SK-N-SH (cell line): ENCODE results near the gene PMEPA1. TPM values are rescaled to one million over a fixed set of nuclear protein-coding genes. Genes with fewer than 3 reads are reported as not detected.
A peak's percentile ranks its signal among the peaks of the same experiment; 100 is the strongest.

Experiments
- CTCF ChIA-PET: fragments of 300-600, 350-600 bp; formaldehyde crosslinking; extraction: SDS; loops from one replicate; lab custom pipeline; 2021; lab: Yijun Ruan, JAX
- POLR2A ChIA-PET: fragments of 350-600 bp; sonication (Branson Sonifier 250); formaldehyde crosslinking; extraction: SDS; loops from one replicate; lab custom pipeline; 2020; ENCODE audit warnings: antibody characterized with exemption, inconsistent platforms; lab: Yijun Ruan, JAX
- DNase-seq: peaks from one replicate; pipeline ENCODE4 v3.0.0; 2012
- H2AFZ ChIP-seq: fragments of 200-600 bp; sonication (generic); 2 replicates; pipeline ENCODE4 v1.8.1; 2016; ENCODE audit warnings: antibody characterized with exemption, mild to moderate bottlenecking, low read depth
- H3F3A ChIP-seq: fragments of 200-600 bp; sonication (generic); replicated peaks from 2 replicates; pipeline ENCODE3; 2016; ENCODE audit warnings: antibody characterized with exemption, mild to moderate bottlenecking; ENCODE audit not compliant: insufficient read depth
- H3K27ac ChIP-seq, 2 experiments: fragments of 200-500 bp in 1 of 2; fragments of 200-600 bp in 1 of 2; sonication (Bioruptor generic) in 1 of 2; sonication (generic), shearing (Covaris generic) in 1 of 2; 2 replicates each; pipeline versions ENCODE4 v1.5.1 to v1.6.1; 2014 to 2016; ENCODE audit warnings: low read depth in 2 of 2, inconsistent platforms in 1 of 2, low read length in 1 of 2, mild to moderate bottlenecking in 1 of 2, mixed read lengths in 1 of 2
- H3K27me3 ChIP-seq: fragments of 200-600 bp; sonication (generic), shearing (Covaris generic); 2 replicates; pipeline ENCODE4 v1.6.1; 2016; ENCODE audit warnings: mixed run types; ENCODE audit not compliant: insufficient read depth
- H3K36me3 ChIP-seq, 2 experiments: fragments of 200-500 bp in 1 of 2; fragments of 200-600 bp in 1 of 2; sonication (Bioruptor generic) in 1 of 2; sonication (generic) in 1 of 2; replicated peaks in 1 of 2; 2 replicates each; pipeline versions ENCODE3 to v1.5.1; 2014 to 2016; ENCODE audit warnings: low read length in 1 of 2, mild to moderate bottlenecking in 1 of 2; ENCODE audit not compliant: insufficient read depth in 2 of 2, control insufficient read depth in 1 of 2
- H3K4me1 ChIP-seq, 2 experiments: fragments of 200-500 bp in 1 of 2; fragments of 200-600 bp in 1 of 2; sonication (Bioruptor generic) in 1 of 2; sonication (generic), shearing (Covaris generic) in 1 of 2; 2 replicates each; pipeline versions ENCODE4 v1.5.1 to v1.6.1; 2014 to 2016; ENCODE audit warnings: low read depth in 1 of 2, low read length in 1 of 2, mixed run types in 1 of 2; ENCODE audit not compliant: insufficient read depth in 2 of 2, control insufficient read depth in 1 of 2
- H3K4me2 ChIP-seq: fragments of 200-600 bp; sonication (generic), shearing (Covaris generic); 2 replicates; pipeline ENCODE4 v1.6.1; 2017; ENCODE audit warnings: mixed run types
- H3K4me3 ChIP-seq, 2 experiments: fragments of 200-500 bp in 1 of 2; fragments of 200-600 bp in 1 of 2; sonication (Bioruptor generic) in 1 of 2; sonication (generic), shearing (Covaris generic) in 1 of 2; 2 replicates each; pipeline versions ENCODE4 v1.5.1 to v1.8.1; 2014 to 2016; ENCODE audit warnings: low read depth in 2 of 2, inconsistent platforms in 1 of 2, low read length in 1 of 2, mild to moderate bottlenecking in 1 of 2, mixed read lengths in 1 of 2, moderate library complexity in 1 of 2
- H3K79me2 ChIP-seq: fragments of 200-600 bp; sonication (generic); 2 replicates; pipeline ENCODE4 v1.8.1; 2017; ENCODE audit warnings: mild to moderate bottlenecking; ENCODE audit not compliant: insufficient read depth
- H3K9ac ChIP-seq: fragments of 200-600 bp; sonication (generic); 2 replicates; pipeline ENCODE4 v1.6.1; 2017; ENCODE audit warnings: mixed run types
- H3K9me2 ChIP-seq: fragments of 200-600 bp; sonication (generic); 2 replicates; pipeline ENCODE4 v1.6.1; 2017; ENCODE audit warnings: mixed run types
- H3K9me3 ChIP-seq: fragments of 200-600 bp; sonication (generic); 2 replicates; pipeline ENCODE4 v1.6.1; 2017; ENCODE audit warnings: mixed run types, mild to moderate bottlenecking, moderate library complexity
- H4K20me1 ChIP-seq: fragments of 200-600 bp; sonication (generic); 2 replicates; pipeline ENCODE4 v1.6.1; 2017; ENCODE audit warnings: mild to moderate bottlenecking, mixed run types; ENCODE audit not compliant: insufficient read depth
- ELF1 ChIP-seq: IDR thresholded peaks from 2 replicates; pipeline ENCODE4 v1.4.0; 2012
- EP300 ChIP-seq, 2 experiments: IDR thresholded peaks; 2 replicates each; pipeline versions ENCODE4 v1.4.0 to v1.6.1; 2012; ENCODE audit warnings: borderline replicate concordance in 1 of 2, low read depth in 1 of 2, low read length in 1 of 2
- EZH2phosphoT487 ChIP-seq: fragments of 200-600 bp; sonication (generic); IDR thresholded peaks from 2 replicates; pipeline ENCODE4 v1.6.1; 2017; ENCODE audit warnings: low read depth, mixed run types, mild to moderate bottlenecking, antibody characterized with exemption, moderate library complexity, borderline replicate concordance
- GABPA ChIP-seq: IDR thresholded peaks from 2 replicates; pipeline ENCODE4 v1.4.0; 2012; ENCODE audit warnings: low read depth, mild to moderate bottlenecking
- IRF3 ChIP-seq: fragments of 150-350 bp; IDR thresholded peaks from 2 replicates; pipeline ENCODE4 v1.6.1; 2016; ENCODE audit warnings: mild to moderate bottlenecking, low read depth, low read length
- NFIC ChIP-seq: IDR thresholded peaks from 2 replicates; pipeline ENCODE4 v1.4.0; 2012; ENCODE audit warnings: borderline replicate concordance
- NRF1 ChIP-seq: IDR thresholded peaks from 2 replicates; pipeline ENCODE4 v1.6.1; 2012; ENCODE audit warnings: low read depth, mild to moderate bottlenecking, low read length
- POLR2AphosphoS5 ChIP-seq: IDR thresholded peaks from 2 replicates; pipeline ENCODE4 v1.6.1; 2012; ENCODE audit warnings: low read depth, low read length
- REST ChIP-seq: IDR thresholded peaks from 2 replicates; pipeline ENCODE4 v1.6.1; 2012; ENCODE audit warnings: mild to moderate bottlenecking, low read depth, low read length, moderate library complexity
- RXRA ChIP-seq: IDR thresholded peaks from 2 replicates; pipeline ENCODE4 v1.4.0; 2012; ENCODE audit warnings: low read depth, mild to moderate bottlenecking, borderline replicate concordance
- WGBS: methylation state at CpG from one replicate; pipeline ENCODE4 v1.1.6; 2017; ENCODE audit warnings: low lambda C conversion rate; 5-methylcytosine and 5-hydroxymethylcytosine counted together
- polyA plus RNA-seq, 3 experiments: library from polyadenylated mRNA; depleted of rRNA; stranded (reverse); fragments of >200 nt; gene quantifications; 2 replicates each; pipeline ENCODE4 v1.2.3, GENCODE V29; 2012

Gene PMEPA1
- polyA plus RNA-seq, 1 of the 3 experiments (the other 2 are of a cell fraction) = 7.1 TPM

GRCh38 chr20:57697543-57697942, 12.3 kb downstream of the PMEPA1 start:
- Histone ChIP-seq H3K79me2 (peaks cover 91% of the 10 kb centered on the region), H3K9me2 (no peaks in the 10 kb centered on the region), H4K20me1 (peaks cover 42% of the 10 kb centered on the region), H3K4me1 (peaks cover 28 to 89% of the 10 kb centered on the region in 2 experiments), H3K4me2 (peak overlapping the region; percentile 81), H3K27me3 (no peaks in the 10 kb centered on the region), H3K9ac (peak overlapping the region; percentile 25; the same call in 1 of the 2 replicates), H3K9me3 (no peaks in the 10 kb centered on the region), H3K27ac (peak overlapping the region; percentile 48 to 98), H3K4me3 (no peak overlapping the region), H2AFZ (no peak overlapping the region), H3K36me3 (peaks cover 0 to 4% of the 10 kb centered on the region in 2 experiments), H3F3A (peaks cover 32% of the 10 kb centered on the region)
- CTCF ChIA-PET = interaction anchor here (1.2 kb wide), 1 partner anchor 10 kb away, joined by 3 read pairs; no protein-coding TSS in a partner anchor
- WGBS = 69% methylated on average over 7 of the region's 7 CpGs
- POLR2A ChIA-PET = no interaction called here
- TF ChIP-seq EP300 (IDR thresholded peaks at IDR 0.05; ENCODE audit: borderline replicate concordance in 1 of 2, low read depth in 1 of 2, low read length in 1 of 2) (no peak), POLR2AphosphoS5 (no peak), RXRA (no peak), IRF3 (no peak), NFIC (no peak)
- no peak for DNase-seq

- Histone ChIP-seq H3K4me3 (no peak overlapping the region), H3K27me3 (no peaks in the 10 kb centered on the region), H3K27ac (peak overlapping the region in 1 of 2 experiments; percentile 14; a peak in 1 of 4 replicates), H3K4me2 (no peak overlapping the region), H3K9me3 (no peaks in the 10 kb centered on the region), H3K9ac (no peak overlapping the region), H3K4me1 (peaks cover 28 to 89% of the 10 kb centered on the region in 2 experiments), H2AFZ (no peak overlapping the region), H3K79me2 (peaks cover 91% of the 10 kb centered on the region), H4K20me1 (peaks cover 42% of the 10 kb centered on the region), H3K36me3 (no peaks in the 10 kb centered on the region), H3F3A (peaks cover 32% of the 10 kb centered on the region), H3K9me2 (no peaks in the 10 kb centered on the region)
- no peak for DNase-seq
- CTCF ChIA-PET = interaction anchor here (1.0 to 1.9 kb wide), 5 partner anchors 10 to 42 kb away, joined by 3 to 6 read pairs (median 3); partner anchors contain the start of gene PMEPA1
- POLR2A ChIA-PET = no interaction called here
- TF ChIP-seq EZH2phosphoT487 (no peak), NRF1 (no peak), REST (no peak), ELF1 (no peak), GABPA (no peak)
- 97% methylated on average over 11 of the region's 12 CpGs for whole genome bisulfite sequencing
Measured at GRCh38 chr20:57696401-57696961, 13.3 kb downstream of the PMEPA1 start.
